ENCODE measurements around the gene AFF3. TPM values are rescaled to one million over a fixed set of nuclear protein-coding genes. Genes with fewer than 3 reads are reported as not detected.
"Not testable (repeated sequence)": the region's sequence is repeated elsewhere in the genome, so short reads cannot be mapped to it uniquely, and the experiment has no call there.

AFF3 gene
- total RNA-seq, 1 donor from 2014 or later, result 12.2 TPM

DNA sequence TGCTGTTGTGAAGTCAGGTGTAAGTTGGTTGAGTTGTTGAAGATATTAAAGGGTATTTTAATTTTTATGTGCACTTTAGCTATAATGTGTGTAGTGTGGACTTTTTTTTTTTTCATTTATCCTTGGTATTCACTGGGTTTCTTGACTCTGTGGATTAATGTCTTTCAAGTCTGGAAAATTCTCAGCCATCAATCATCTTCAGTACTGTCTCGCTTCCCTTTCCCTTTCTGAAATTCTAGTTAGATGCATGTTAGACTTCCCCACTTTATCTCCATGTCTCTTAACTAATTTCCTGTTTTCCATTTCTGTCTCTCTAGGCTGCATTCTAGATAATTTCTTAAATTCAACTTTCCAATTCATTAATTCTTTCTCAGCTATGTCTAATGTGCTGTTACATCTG is 404.9 kb downstream of the AFF3 start:
- Mint-ChIP-seq H3K4me3 (ENCODE audit: unreplicated experiment) (no peak overlapping the region), H3K36me3 (ENCODE audit: low read depth, unreplicated experiment) (peaks cover 4% of the 10 kb centered on the region), H3K27me3 (ENCODE audit: unreplicated experiment) (peaks cover 2% of the 10 kb centered on the region), H3K27ac (ENCODE audit: unreplicated experiment) (no peak overlapping the region), H3K9me3 (ENCODE audit: unreplicated experiment) (no peaks in the 10 kb centered on the region), H3K4me1 (ENCODE audit: unreplicated experiment) (peaks cover 11% of the 10 kb centered on the region)
- TF ChIP-seq, protein P1, sequence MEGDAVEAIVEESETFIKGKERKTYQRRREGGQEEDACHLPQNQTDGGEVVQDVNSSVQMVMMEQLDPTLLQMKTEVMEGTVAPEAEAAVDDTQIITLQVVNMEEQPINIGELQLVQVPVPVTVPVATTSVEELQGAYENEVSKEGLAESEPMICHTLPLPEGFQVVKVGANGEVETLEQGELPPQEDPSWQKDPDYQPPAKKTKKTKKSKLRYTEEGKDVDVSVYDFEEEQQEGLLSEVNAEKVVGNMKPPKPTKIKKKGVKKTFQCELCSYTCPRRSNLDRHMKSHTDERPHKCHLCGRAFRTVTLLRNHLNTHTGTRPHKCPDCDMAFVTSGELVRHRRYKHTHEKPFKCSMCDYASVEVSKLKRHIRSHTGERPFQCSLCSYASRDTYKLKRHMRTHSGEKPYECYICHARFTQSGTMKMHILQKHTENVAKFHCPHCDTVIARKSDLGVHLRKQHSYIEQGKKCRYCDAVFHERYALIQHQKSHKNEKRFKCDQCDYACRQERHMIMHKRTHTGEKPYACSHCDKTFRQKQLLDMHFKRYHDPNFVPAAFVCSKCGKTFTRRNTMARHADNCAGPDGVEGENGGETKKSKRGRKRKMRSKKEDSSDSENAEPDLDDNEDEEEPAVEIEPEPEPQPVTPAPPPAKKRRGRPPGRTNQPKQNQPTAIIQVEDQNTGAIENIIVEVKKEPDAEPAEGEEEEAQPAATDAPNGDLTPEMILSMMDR (IDR thresholded peaks at IDR 0.05; ENCODE audit: unreplicated experiment), result no peak
- DNase-seq (ENCODE audit: low spot score), result no peak

DNA sequence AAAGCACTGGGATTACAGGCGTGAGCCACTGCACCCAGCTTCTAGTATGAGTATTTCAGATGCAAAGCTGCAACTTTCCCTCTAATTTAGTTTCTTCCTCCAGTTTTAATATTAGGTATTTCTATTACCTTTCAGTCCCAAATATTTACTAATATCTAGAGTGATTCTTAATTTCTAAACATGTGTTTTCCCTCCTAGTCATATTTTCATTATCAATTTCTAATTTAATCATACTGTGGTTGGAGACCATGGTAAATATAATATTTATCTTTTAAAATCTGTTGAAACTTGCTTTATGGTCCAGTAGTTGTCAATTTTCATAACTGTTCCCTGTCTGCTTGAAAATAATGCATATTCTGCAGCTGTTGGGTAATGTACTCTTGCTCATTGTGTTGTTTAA is 406.6 kb downstream of the AFF3 start:
- H3K4me1 Mint-ChIP-seq (ENCODE audit: unreplicated experiment), result peaks cover 11% of the 10 kb centered on the region
- no peaks in the 10 kb centered on the region for H3K9me3 Mint-ChIP-seq (ENCODE audit: unreplicated experiment)
- peaks cover 2% of the 10 kb centered on the region for H3K27me3 Mint-ChIP-seq (ENCODE audit: unreplicated experiment)
- no peak overlapping the region for H3K27ac Mint-ChIP-seq (ENCODE audit: unreplicated experiment)
- TF ChIP-seq, protein P1 (IDR thresholded peaks at IDR 0.05; ENCODE audit: unreplicated experiment), result no peak
- no peaks in the 10 kb centered on the region for H3K36me3 Mint-ChIP-seq (ENCODE audit: low read depth, unreplicated experiment)
- H3K4me3 Mint-ChIP-seq (ENCODE audit: unreplicated experiment), result no peak overlapping the region
- no peak for DNase-seq (ENCODE audit: low spot score)

DNA sequence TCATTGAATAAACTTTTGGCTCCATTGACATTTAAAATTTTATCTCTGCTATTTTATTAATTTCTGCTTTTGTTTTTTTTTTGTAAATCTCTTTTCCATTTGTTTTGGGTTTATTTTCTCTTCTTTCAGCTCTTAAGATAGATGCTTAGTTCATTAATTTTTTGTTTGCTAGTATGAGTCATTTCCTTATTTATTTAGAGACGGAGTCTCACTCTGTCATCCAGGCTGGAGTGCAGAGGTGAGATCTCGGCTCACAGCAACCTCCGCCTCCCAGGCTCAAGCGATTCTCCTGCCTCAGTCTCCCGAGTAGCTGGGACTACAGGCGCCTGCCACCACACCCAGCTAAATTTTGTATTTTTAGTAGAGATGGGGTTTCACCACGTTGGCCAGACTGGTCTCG is 407.1 kb downstream of the AFF3 start:
- not testable (repeated sequence) for H3K4me3 Mint-ChIP-seq (ENCODE audit: unreplicated experiment); H3K27ac Mint-ChIP-seq (ENCODE audit: unreplicated experiment); H3K9me3 Mint-ChIP-seq (ENCODE audit: unreplicated experiment); H3K27me3 Mint-ChIP-seq (ENCODE audit: unreplicated experiment); H3K36me3 Mint-ChIP-seq (ENCODE audit: low read depth, unreplicated experiment); DNase-seq (ENCODE audit: low spot score)
- H3K4me1 Mint-ChIP-seq (ENCODE audit: unreplicated experiment), result peaks cover 11% of the 10 kb centered on the region

DNA sequence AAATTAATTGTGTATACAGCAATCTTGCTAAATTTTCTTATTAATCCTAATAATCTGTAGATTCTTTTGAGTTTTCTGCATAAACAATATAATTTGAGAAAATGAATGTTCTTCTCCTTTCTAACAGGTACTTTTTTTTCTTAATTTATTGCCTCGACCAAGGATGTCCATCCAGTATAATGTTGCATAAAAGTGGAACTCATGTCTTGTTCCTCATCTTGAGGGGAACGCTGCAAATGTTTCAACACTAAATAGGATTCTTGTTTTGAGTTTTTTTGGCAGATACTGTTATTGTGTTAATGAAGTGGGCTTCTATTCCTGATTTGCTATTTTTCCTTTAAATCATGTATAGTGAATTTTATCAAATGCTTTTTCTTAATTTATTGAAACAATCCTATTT is 408.2 kb downstream of the AFF3 start:
- TF ChIP-seq, protein P1 (IDR thresholded peaks at IDR 0.05; ENCODE audit: unreplicated experiment), result no peak
- peaks cover 6% of the 10 kb centered on the region for H3K27me3 Mint-ChIP-seq (ENCODE audit: unreplicated experiment)
- no peaks in the 10 kb centered on the region for H3K9me3 Mint-ChIP-seq (ENCODE audit: unreplicated experiment)
- H3K4me3 Mint-ChIP-seq (ENCODE audit: unreplicated experiment), result no peak overlapping the region
- peaks cover 13% of the 10 kb centered on the region for H3K4me1 Mint-ChIP-seq (ENCODE audit: unreplicated experiment)
- H3K27ac Mint-ChIP-seq (ENCODE audit: unreplicated experiment), result no peak overlapping the region
- no peak for DNase-seq (ENCODE audit: low spot score)
- no peaks in the 10 kb centered on the region for H3K36me3 Mint-ChIP-seq (ENCODE audit: low read depth, unreplicated experiment)

DNA sequence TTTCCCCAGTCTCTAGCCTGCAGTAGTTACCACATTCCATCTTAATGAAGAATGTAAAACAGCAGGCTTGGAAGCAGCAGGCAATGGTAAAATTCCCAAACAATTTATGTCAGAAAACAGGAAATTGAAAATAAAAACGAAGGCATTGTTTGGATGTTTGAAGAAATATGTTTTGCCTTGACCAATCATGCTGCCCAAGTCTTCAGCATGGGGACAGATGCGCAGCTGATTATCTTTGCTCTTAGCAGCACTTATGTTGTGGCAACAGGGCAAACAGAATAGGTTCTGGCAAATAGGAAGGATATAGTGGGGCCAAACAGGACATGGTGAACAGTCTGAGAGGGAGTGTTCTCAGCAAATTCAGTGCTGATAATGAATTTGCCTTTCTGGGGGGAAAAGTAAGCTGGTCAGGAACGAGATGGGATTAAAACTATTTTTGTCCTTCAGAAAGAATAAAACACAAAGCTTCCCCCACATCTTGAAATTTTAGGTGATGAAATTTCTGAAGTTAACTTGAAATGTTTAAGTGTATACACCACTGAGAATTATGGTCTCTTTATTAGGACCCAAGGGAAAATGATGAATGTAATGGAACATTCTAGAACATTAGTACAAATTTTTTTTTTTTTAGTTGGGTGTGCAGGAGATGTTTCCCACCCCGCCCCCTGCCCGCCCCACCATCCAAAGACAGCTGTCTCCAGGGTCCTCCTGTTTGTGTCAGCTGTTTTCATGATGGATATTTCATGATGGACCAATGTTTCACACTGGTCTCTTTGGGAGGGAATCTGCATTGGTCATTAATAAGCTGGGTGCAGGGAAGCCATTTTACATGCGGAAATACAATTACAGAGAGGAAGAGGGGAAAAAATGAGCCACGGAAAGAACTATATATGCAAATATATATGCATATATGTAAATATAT is 413.0 kb downstream of the AFF3 start:
- TF ChIP-seq, protein P1 (IDR thresholded peaks at IDR 0.05; ENCODE audit: unreplicated experiment), result no peak
- H3K4me3 Mint-ChIP-seq (ENCODE audit: unreplicated experiment), result no peak overlapping the region
- H3K4me1 Mint-ChIP-seq (ENCODE audit: unreplicated experiment), result peaks cover 18% of the 10 kb centered on the region
- H3K36me3 Mint-ChIP-seq (ENCODE audit: low read depth, unreplicated experiment), result no peaks in the 10 kb centered on the region
- peaks cover 4% of the 10 kb centered on the region for H3K27me3 Mint-ChIP-seq (ENCODE audit: unreplicated experiment)
- DNase-seq (ENCODE audit: low spot score), result peak; percentile 44
- no peaks in the 10 kb centered on the region for H3K9me3 Mint-ChIP-seq (ENCODE audit: unreplicated experiment)
- peak overlapping the region; percentile 98 for H3K27ac Mint-ChIP-seq (ENCODE audit: unreplicated experiment)
